Hepatocyte (in vitro differentiated cells): ENCODE data around the gene PFN3. TPM values are rescaled to one million over a fixed set of nuclear protein-coding genes. Genes with fewer than 3 reads are reported as not detected.

Source experiments
- DNase-seq: peaks from one replicate; pipeline ENCODE4 v3.0.0-alpha.2; 2016; ENCODE audit warnings: low spot score
- H2AFZ ChIP-seq: fragments of 200-600 bp; sonication (generic); 2 replicates; pipeline ENCODE4 v1.6.0; 2016; ENCODE audit warnings: antibody characterized with exemption, mild to moderate bottlenecking
- H3K27ac ChIP-seq: fragments of 200-600 bp; sonication (generic); 2 replicates; pipeline ENCODE4 v1.5.1; 2016; ENCODE audit warnings: mild to moderate bottlenecking
- H3K27me3 ChIP-seq: fragments of 200-600 bp; sonication (generic); 2 replicates; pipeline ENCODE4 v1.6.1; 2016
- H3K36me3 ChIP-seq: fragments of 200-600 bp; sonication (generic); replicated peaks from 2 replicates; pipeline ENCODE4 v1.5.1; 2016; ENCODE audit warnings: low read depth; ENCODE audit not compliant: insufficient read depth
- H3K4me1 ChIP-seq: fragments of 200-600 bp; sonication (generic); 2 replicates; pipeline ENCODE4 v1.5.1; 2016; ENCODE audit warnings: mild to moderate bottlenecking, moderate library complexity; ENCODE audit not compliant: insufficient read depth
- H3K4me2 ChIP-seq: fragments of 200-600 bp; sonication (generic); 2 replicates; pipeline ENCODE4 v1.6.0; 2016
- H3K4me3 ChIP-seq: fragments of 200-600 bp; sonication (generic); 2 replicates; pipeline ENCODE4 v1.5.1; 2016; ENCODE audit warnings: mild to moderate bottlenecking
- H3K79me2 ChIP-seq: fragments of 200-600 bp; sonication (generic); 2 replicates; pipeline ENCODE4 v1.6.0; 2017; ENCODE audit warnings: mild to moderate bottlenecking
- H3K9me2 ChIP-seq: fragments of 200-600 bp; sonication (generic); replicated peaks from 2 replicates; pipeline ENCODE4 v1.6.0; 2017; ENCODE audit warnings: mild to moderate bottlenecking; ENCODE audit not compliant: insufficient read depth
- H3K9me3 ChIP-seq: fragments of 200-600 bp; sonication (generic); 2 replicates; pipeline ENCODE4 v1.5.1; 2016; ENCODE audit warnings: low read depth, mild to moderate bottlenecking
- H4K20me1 ChIP-seq: fragments of 200-600 bp; sonication (generic); 2 replicates; pipeline ENCODE4 v1.6.0; 2016; ENCODE audit warnings: mild to moderate bottlenecking; ENCODE audit not compliant: insufficient read depth, poor library complexity, severe bottlenecking
- EZH2 ChIP-seq: fragments of 200-600 bp; sonication (generic); IDR thresholded peaks from 2 replicates; pipeline ENCODE4 v1.6.1; 2016; ENCODE audit warnings: antibody characterized with exemption, mild to moderate bottlenecking, borderline replicate concordance
- EZH2phosphoT487 ChIP-seq: fragments of 200-600 bp; sonication (generic); IDR thresholded peaks from one replicate; pipeline ENCODE4 v1.6.1; 2018; ENCODE audit warnings: antibody characterized with exemption, mild to moderate bottlenecking, low read depth, moderate library complexity; ENCODE audit not compliant: unreplicated experiment, severe bottlenecking
- WGBS: methylation state at CpG from one replicate; pipeline ENCODE4 v1.1.6; 2016; ENCODE audit warnings: low lambda C conversion rate; ENCODE audit errors: missing lambda C conversion rate; 5-methylcytosine and 5-hydroxymethylcytosine counted together
- polyA plus RNA-seq: library from polyadenylated mRNA; unstranded; fragments of >200 nt; fragmentation: Nextera tagmentation; extraction: Ambion mirVana; gene quantifications from 2 replicates; pipeline ENCODE4 v1.2.1, GENCODE V29; 2016
- total RNA-seq: library from RNA; depleted of rRNA; stranded (reverse); fragments of >200 nt; gene quantifications from 2 replicates; pipeline ENCODE4 v1.2.3, GENCODE V29; 2014
- TF ChIP-seq, protein P1 (sequence below): fragments of 200-600 bp; sonication (generic); IDR thresholded peaks from 2 replicates; pipeline ENCODE4 v1.5.1; 2016; ENCODE audit warnings: antibody characterized with exemption, mild to moderate bottlenecking; ENCODE audit not compliant: poor library complexity

PFN3 gene
- total and polyA plus RNA-seq, 2 experiments from 2014 or later: not detected

DNA sequence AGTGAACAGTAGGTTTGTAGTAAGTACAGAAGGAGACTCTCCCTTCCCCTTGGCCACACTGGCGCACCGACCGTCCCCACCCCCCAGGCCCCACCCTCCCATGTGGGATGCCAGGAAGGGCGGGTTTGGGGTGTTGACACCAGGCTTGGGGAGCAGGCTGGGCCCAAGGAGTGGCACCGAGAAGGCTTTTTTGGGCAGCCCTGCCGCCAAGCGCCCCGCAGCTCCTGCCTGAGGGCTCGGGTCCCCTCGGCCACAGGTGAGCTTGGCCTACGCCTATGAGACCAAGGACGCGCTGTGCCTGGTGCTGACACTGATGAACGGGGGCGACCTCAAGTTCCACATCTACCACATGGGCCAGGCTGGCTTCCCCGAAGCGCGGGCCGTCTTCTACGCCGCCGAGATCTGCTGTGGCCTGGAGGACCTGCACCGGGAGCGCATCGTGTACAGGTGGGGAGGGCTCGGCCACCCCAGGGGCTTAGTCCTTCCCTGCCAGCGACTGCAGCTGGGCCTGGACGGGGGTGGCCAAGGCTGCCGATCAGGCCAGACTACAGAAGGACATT lies 33.3 kb upstream of the PFN3 start:
- H3K4me2 ChIP-seq: no peak overlapping the region
- no peak for TF ChIP-seq EZH2phosphoT487
- TF ChIP-seq EZH2: no peak
- TF ChIP-seq, protein P1, sequence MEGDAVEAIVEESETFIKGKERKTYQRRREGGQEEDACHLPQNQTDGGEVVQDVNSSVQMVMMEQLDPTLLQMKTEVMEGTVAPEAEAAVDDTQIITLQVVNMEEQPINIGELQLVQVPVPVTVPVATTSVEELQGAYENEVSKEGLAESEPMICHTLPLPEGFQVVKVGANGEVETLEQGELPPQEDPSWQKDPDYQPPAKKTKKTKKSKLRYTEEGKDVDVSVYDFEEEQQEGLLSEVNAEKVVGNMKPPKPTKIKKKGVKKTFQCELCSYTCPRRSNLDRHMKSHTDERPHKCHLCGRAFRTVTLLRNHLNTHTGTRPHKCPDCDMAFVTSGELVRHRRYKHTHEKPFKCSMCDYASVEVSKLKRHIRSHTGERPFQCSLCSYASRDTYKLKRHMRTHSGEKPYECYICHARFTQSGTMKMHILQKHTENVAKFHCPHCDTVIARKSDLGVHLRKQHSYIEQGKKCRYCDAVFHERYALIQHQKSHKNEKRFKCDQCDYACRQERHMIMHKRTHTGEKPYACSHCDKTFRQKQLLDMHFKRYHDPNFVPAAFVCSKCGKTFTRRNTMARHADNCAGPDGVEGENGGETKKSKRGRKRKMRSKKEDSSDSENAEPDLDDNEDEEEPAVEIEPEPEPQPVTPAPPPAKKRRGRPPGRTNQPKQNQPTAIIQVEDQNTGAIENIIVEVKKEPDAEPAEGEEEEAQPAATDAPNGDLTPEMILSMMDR: no peak
- no peaks in the 10 kb centered on the region for H3K4me1 ChIP-seq
- peaks cover 10% of the 10 kb centered on the region for H3K79me2 ChIP-seq
- H3K9me3 ChIP-seq: no peaks in the 10 kb centered on the region
- WGBS: 96% methylated on average over 26 of the region's 29 CpGs
- no peaks in the 10 kb centered on the region for H3K9me2 ChIP-seq
- H3K4me3 ChIP-seq: no peak overlapping the region
- no peaks in the 10 kb centered on the region for H4K20me1 ChIP-seq
- DNase-seq: no peak
- H3K36me3 ChIP-seq: no peaks in the 10 kb centered on the region
- H3K27me3 ChIP-seq: no peaks in the 10 kb centered on the region
- no peak overlapping the region for H2AFZ ChIP-seq
- no peak overlapping the region for H3K27ac ChIP-seq

DNA sequence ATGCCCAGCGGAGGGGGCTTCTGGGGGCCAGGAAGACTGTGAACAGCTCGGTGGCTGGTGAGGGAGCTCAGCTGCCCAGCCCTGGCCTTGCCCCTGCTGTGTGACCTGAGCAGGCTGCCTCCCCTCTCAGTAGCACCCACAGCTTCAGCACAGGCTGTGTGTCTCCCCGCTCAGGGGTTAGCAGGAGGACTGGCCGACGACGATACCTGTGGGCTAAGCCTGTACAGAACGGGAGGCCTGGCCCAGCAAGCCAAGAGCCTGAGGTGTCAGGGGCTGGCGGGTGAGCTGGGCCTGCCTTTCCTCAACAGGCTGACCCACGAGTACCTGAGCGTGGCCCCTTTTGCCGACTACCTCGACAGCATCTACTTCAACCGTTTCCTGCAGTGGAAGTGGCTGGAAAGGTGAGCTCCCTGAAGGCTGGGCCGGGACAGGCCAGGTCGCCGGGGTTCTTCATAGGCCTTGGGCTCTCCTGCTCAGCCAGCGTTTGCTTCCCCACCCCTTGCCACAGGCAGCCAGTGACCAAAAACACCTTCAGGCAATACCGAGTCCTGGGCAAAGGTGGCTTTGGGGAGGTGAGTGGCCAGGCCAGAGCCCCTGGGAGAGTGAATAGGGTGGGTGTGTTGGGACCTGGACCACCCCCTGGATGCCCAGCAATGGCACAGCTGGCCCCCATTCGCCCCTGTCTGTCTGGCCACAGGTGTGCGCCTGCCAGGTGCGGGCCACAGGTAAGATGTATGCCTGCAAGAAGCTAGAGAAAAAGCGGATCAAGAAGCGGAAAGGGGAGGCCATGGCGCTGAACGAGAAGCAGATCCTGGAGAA lies 32.6 kb upstream of the PFN3 start:
- WGBS: 94% methylated on average over 22 of the region's 25 CpGs
- TF ChIP-seq EZH2phosphoT487: no peak
- TF ChIP-seq, protein P1: no peak
- no peak for TF ChIP-seq EZH2
- Histone ChIP-seq H2AFZ (no peak overlapping the region), H3K4me3 (no peak overlapping the region), H3K27me3 (no peaks in the 10 kb centered on the region), H3K79me2 (peaks cover 16% of the 10 kb centered on the region), H3K36me3 (no peaks in the 10 kb centered on the region), H3K9me3 (no peaks in the 10 kb centered on the region), H3K27ac (no peak overlapping the region), H4K20me1 (no peaks in the 10 kb centered on the region), H3K4me2 (no peak overlapping the region), H3K9me2 (no peaks in the 10 kb centered on the region), H3K4me1 (no peaks in the 10 kb centered on the region)
- no peak for DNase-seq

DNA sequence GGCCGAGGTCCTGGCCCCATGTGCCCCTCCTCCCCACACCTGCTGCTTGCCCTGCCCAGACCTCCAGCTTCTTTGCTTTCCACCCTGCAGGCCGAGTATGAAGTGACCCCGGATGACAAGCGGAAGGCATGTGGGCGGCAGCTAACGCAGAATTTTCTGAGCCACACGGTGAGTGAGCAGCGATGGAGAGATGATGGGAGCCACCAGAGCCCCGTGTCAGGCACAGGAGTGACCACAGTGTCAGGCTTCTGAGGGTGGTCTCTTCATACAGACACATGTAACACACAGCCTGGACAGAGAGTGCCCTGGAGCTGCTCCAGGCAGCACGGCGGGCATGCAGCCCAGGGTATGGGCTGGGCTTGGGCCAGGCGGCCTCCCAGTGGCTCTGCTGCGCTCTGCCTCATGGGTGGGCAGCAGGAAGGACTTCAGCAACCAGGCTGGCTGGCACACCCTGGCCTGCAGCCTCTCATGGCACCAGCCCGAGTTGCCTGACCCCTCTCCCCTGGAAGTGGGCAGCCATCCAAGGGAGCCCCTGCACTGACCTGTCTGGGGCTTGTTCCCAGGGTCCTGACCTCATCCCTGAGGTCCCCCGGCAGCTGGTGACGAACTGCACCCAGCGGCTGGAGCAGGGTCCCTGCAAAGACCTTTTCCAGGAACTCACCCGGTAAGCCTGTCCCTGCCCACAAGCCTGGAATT lies 31.8 kb upstream of the PFN3 start:
- DNase-seq: no peak
- H2AFZ ChIP-seq: no peak overlapping the region
- H3K4me2 ChIP-seq: no peak overlapping the region
- peaks cover 6% of the 10 kb centered on the region for H3K4me1 ChIP-seq
- H4K20me1 ChIP-seq: peaks cover 3% of the 10 kb centered on the region
- peaks cover 24% of the 10 kb centered on the region for H3K79me2 ChIP-seq
- TF ChIP-seq, protein P1: no peak
- TF ChIP-seq EZH2 (no peak), EZH2phosphoT487 (no peak)
- H3K27ac ChIP-seq: no peak overlapping the region
- H3K9me3 ChIP-seq: no peaks in the 10 kb centered on the region
- no peaks in the 10 kb centered on the region for H3K36me3 ChIP-seq
- H3K9me2 ChIP-seq: no peaks in the 10 kb centered on the region
- no peaks in the 10 kb centered on the region for H3K27me3 ChIP-seq
- 97% methylated on average over 16 of the region's 18 CpGs for WGBS
- no peak overlapping the region for H3K4me3 ChIP-seq
